Left ventricle myocardium inferior (tissue), 1 donor: ENCODE results near the gene GPRIN1. TPM values are rescaled to one million over a fixed set of nuclear protein-coding genes. Genes with fewer than 3 reads are reported as not detected.

Experiments
- DNase-seq: peaks from one replicate; pipeline ENCODE4 v3.0.0-alpha.2; 2020
- H3K27ac ChIP-seq: fragments of 200-600 bp; replicated peaks from 2 replicates; pipeline ENCODE4 v1.8.0; 2021
- H3K27me3 ChIP-seq: fragments of 200-600 bp; 2 replicates; pipeline ENCODE4 v1.8.0; 2021; ENCODE audit warnings: low read depth
- H3K36me3 ChIP-seq: fragments of 200-600 bp; 2 replicates; pipeline ENCODE4 v1.8.0; 2021
- H3K4me1 ChIP-seq: fragments of 200-600 bp; 2 replicates; pipeline ENCODE4 v1.8.0; 2021
- H3K4me3 ChIP-seq: fragments of 200-600 bp; 2 replicates; pipeline ENCODE4 v1.8.0; 2021; ENCODE audit warnings: mild to moderate bottlenecking, moderate library complexity
- H3K9me3 ChIP-seq: fragments of 200-600 bp; replicated peaks from 2 replicates; pipeline ENCODE4 v1.8.0; 2021
- intact Hi-C: fragments of 100-400 bp; cut with micrococcal nuclease; formaldehyde crosslinking; loops from one replicate; pipeline ENCODE4 v1.11.0; 2022
- total RNA-seq: library from RNA; stranded (reverse); fragmentation: NEBNext Ultra II Directional; extraction: Animal tissue kit (Norgen Biotek cat#: 25700); gene quantifications from one replicate; pipeline ENCODE4 v1.2.1, GENCODE V29; 2021
- TF ChIP-seq, protein P1 (sequence below): fragments of 200-600 bp; IDR thresholded peaks from 2 replicates; pipeline ENCODE4 v1.8.0; 2021; ENCODE audit warnings: antibody characterized with exemption, mild to moderate bottlenecking, borderline replicate concordance
- donor health status: DM: no; HTN: yes; CAD: no; lungs with severe emphysema.

The GPRIN1 gene
- total RNA-seq, 1 donor from 2014 or later, result 0.58 TPM

DNA sequence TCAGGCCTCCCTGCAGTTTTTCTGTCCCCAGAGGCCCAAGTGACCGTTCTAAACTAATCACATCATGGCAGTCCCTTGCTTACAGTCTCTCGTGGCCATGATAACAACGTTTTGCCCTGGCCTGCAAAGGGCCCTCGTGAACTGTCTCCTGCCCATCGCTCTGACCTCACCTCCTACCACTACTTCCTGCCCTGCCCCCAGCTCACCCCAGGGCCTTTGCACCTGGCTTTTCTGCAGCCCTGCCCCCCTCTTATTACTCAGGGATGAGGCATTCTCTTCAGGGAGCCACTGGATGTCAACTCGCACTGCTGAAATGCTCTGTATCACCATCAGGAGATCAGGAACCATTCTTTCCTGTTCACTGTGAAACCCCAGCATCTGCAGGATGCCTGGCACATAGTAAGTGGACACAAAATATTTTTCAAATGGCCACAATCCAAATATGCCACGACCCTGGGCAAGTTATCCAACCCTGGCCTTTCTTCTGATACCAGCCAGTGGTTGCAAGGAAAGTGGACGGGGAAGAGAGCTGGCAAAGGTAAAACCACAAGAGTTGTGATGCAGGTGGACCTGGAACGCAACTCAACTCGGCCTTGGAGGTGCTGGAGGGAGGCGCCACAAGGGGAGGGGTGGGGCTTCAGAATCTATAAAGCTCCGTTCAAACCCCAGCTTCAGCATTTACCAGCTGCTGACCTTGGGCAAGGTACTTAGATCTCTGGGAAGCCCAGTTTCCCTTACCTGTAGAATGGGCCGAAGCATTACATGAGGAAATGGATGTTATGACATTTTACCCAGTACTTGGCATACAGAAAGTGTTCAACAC, 18.7 kb upstream of the GPRIN1 start:
- Histone ChIP-seq H3K27ac (no peak overlapping the region), H3K27me3 (peaks cover 100% of the 10 kb centered on the region), H3K4me3 (no peak overlapping the region), H3K4me1 (peaks cover 15% of the 10 kb centered on the region), H3K36me3 (no peaks in the 10 kb centered on the region), H3K9me3 (no peaks in the 10 kb centered on the region)
- TF ChIP-seq, protein P1, sequence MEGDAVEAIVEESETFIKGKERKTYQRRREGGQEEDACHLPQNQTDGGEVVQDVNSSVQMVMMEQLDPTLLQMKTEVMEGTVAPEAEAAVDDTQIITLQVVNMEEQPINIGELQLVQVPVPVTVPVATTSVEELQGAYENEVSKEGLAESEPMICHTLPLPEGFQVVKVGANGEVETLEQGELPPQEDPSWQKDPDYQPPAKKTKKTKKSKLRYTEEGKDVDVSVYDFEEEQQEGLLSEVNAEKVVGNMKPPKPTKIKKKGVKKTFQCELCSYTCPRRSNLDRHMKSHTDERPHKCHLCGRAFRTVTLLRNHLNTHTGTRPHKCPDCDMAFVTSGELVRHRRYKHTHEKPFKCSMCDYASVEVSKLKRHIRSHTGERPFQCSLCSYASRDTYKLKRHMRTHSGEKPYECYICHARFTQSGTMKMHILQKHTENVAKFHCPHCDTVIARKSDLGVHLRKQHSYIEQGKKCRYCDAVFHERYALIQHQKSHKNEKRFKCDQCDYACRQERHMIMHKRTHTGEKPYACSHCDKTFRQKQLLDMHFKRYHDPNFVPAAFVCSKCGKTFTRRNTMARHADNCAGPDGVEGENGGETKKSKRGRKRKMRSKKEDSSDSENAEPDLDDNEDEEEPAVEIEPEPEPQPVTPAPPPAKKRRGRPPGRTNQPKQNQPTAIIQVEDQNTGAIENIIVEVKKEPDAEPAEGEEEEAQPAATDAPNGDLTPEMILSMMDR, result no peak
- DNase-seq, result no peak
- intact Hi-C loops, result no loop called here

DNA sequence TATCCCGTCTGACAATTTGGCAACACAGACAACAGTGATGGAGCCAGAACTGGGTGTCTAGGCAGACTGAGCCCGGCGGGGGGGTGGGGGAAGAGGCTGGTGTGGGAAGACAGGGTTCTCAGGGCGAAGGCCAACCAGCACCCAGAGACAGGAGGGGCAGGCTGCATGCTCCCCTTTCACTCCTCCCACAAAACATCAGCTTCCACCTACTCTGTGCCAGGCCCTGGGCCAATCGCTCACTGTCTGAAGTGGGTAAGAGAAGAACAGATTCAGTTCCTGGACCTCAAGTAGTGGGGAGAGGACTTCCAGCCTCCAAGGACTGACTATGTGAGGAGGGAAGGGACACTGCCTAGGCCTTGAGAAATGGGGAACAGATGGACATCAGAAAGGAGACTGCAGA, 17.6 kb upstream of the GPRIN1 start:
- Histone ChIP-seq H3K36me3 (no peaks in the 10 kb centered on the region), H3K27ac (no peak overlapping the region), H3K4me3 (no peak overlapping the region), H3K4me1 (peaks cover 15% of the 10 kb centered on the region), H3K27me3 (peaks cover 98% of the 10 kb centered on the region), H3K9me3 (no peaks in the 10 kb centered on the region)
- intact Hi-C loops, result no loop called here
- TF ChIP-seq, protein P1, result no peak
- no peak for DNase-seq

DNA sequence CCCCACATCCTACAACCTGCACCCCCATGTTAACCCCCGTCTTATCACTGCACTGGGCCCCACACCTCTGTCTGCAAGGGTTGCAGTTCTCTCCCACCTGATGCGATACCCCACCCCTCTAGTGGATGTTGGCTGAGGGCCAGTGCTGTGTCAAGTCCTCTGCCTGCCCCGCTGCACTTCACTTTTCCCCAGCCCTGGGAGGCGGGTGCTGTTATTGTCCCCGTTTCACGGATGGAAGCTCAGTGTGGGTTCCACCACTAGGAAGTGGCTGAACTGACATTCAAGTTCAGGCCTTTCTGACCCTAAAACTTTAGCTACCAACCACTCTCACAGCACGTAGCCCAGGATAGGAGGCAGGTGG, 16.9 kb upstream of the GPRIN1 start:
- peaks cover 16% of the 10 kb centered on the region for H3K4me1 ChIP-seq
- peaks cover 98% of the 10 kb centered on the region for H3K27me3 ChIP-seq
- no peak overlapping the region for H3K27ac ChIP-seq
- TF ChIP-seq, protein P1, result no peak
- no peak for DNase-seq
- no peak overlapping the region for H3K4me3 ChIP-seq
- no peaks in the 10 kb centered on the region for H3K9me3 ChIP-seq
- intact Hi-C loops, result no loop called here
- H3K36me3 ChIP-seq, result no peaks in the 10 kb centered on the region

DNA sequence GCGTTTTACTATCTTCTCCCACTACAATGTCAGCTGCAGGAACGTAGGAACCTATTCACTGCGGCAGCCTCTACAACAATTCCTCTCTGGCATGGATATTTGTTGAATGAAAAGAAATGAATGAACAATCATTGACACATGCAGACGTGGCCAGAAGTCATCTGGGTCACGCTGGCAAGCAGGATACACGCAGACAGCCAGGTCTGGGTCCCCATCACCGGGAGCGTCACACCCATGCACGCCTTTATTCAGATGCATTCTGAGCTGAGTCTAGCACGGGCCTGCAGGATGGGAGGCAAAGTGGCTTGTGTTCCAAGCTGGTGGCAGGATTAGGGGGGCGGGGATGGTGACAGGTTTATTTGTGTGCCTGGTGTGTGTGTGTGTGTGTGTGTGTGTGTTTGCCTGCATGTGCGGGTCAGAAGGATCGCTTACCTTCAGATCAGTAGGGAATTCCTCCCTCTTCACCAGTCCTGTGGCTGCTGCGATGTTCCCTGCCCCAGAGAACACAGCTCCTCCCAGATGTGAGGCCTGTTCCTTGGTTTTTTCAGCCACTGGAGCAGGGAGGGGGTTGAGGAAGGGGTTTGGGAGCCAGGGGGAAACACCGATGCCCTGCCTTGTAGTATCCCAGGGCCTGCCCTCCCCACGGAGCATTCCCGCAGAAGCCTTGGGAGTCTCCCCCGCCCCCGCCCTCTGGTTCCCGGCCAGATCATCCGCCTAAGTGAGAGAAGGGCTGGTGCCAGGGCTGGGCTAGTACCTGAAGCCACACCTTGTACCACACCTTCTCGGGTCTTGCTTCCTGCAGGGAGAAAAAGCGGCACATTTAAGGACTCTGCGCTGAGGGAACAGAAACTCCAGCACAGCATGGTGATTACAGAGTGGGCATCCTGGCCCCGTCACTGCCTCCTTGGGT, 16.3 kb upstream of the GPRIN1 start:
- TF ChIP-seq, protein P1, result no peak
- intact Hi-C loops, result no loop called here
- Histone ChIP-seq H3K36me3 (no peaks in the 10 kb centered on the region), H3K4me1 (peaks cover 22% of the 10 kb centered on the region), H3K27ac (no peak overlapping the region), H3K4me3 (no peak overlapping the region), H3K27me3 (peaks cover 98% of the 10 kb centered on the region), H3K9me3 (no peaks in the 10 kb centered on the region)
- no peak for DNase-seq

DNA sequence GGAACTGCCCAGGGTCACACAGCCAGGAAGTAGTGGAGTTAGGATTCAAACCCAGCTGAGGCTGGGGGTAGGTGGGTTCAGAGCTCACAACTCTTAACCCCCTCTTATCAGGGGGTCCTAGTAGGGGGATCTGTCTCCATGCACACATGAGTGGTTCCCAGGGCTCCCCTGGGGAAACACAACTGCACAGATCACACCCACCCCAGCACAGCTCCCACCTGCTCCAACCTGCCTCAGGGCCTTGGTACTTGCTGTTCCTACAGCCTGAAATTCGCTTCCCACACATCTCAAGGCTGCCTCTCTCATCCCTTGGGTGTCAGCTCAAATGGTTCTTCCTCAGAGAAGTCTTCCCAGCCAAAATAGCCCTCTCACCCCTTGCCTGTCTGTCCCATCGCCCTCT, 15.6 kb upstream of the GPRIN1 start:
- peaks cover 26% of the 10 kb centered on the region for H3K4me1 ChIP-seq
- no peak overlapping the region for H3K27ac ChIP-seq
- intact Hi-C loops, result no loop called here
- H3K36me3 ChIP-seq, result no peaks in the 10 kb centered on the region
- TF ChIP-seq, protein P1, result no peak
- H3K4me3 ChIP-seq, result no peak overlapping the region
- DNase-seq, result no peak
- H3K9me3 ChIP-seq, result no peaks in the 10 kb centered on the region
- peaks cover 98% of the 10 kb centered on the region for H3K27me3 ChIP-seq
